Muscle of arm (tissue), 12 donors: ENCODE results near the gene ATP2C1. TPM values are rescaled to one million over a fixed set of nuclear protein-coding genes. Genes with fewer than 3 reads are reported as not detected.

Experiments used
- DNase-seq: peaks from one replicate; pipeline ENCODE4 v3.0.0-alpha.2; 2013
- polyA plus RNA-seq, 12 donors: library from polyadenylated mRNA; unstranded; fragments of 120-200 nt; gene quantifications; one replicate each; pipeline ENCODE4 v1.2.1, GENCODE V29; 2013; ENCODE audit not compliant: insufficient read length in 12 of 12

The ATP2C1 gene
- polyA plus RNA-seq, 12 donors: 44.5 to 92.9 (median 82.9) TPM; not detected in 1

GRCh38 chr3:130932979-130933378, 39.1 kb downstream of the ATP2C1 start:
- DNase-seq: no peak

- no peak for DNase-seq
These were observed 40.0 kb downstream of the ATP2C1 start for GRCh38 chr3:130933801-130934345.

GRCh38 chr3:130934442-130935089, 40.7 kb downstream of the ATP2C1 start:
- DNase-seq: no peak

- no peak for DNase-seq
These were observed 42.0 kb downstream of the ATP2C1 start for GRCh38 chr3:130935761-130936492.

GRCh38 chr3:130939753-130940152, 45.9 kb downstream of the ATP2C1 start:
- DNase-seq: no peak

GRCh38 chr3:130941793-130942192, 47.9 kb downstream of the ATP2C1 start:
- no peak for DNase-seq

GRCh38 chr3:130946882-130947281, 53.0 kb downstream of the ATP2C1 start:
- DNase-seq: no peak

- DNase-seq: no peak
These were observed 54.3 kb downstream of the ATP2C1 start for GRCh38 chr3:130948001-130948773.

GRCh38 chr3:130948929-130949328, 55.0 kb downstream of the ATP2C1 start:
- DNase-seq: no peak

GRCh38 chr3:130950124-130950523, 56.2 kb downstream of the ATP2C1 start:
- DNase-seq: no peak

GRCh38 chr3:130950641-130951040, 56.8 kb downstream of the ATP2C1 start:
- DNase-seq: no peak

GRCh38 chr3:130955481-130955880, 61.6 kb downstream of the ATP2C1 start:
- DNase-seq: no peak

GRCh38 chr3:130956281-130956680, 62.4 kb downstream of the ATP2C1 start:
- DNase-seq: no peak

GRCh38 chr3:130956721-130957120, 62.8 kb downstream of the ATP2C1 start:
- DNase-seq: no peak

- DNase-seq: no peak
These were observed 66.4 kb downstream of the ATP2C1 start for GRCh38 chr3:130960139-130960795.

- no peak for DNase-seq
These were observed 67.6 kb downstream of the ATP2C1 start for GRCh38 chr3:130961458-130961857.

- DNase-seq: no peak
These were observed 69.6 kb downstream of the ATP2C1 start for GRCh38 chr3:130963444-130963843.

- DNase-seq: no peak
These were observed 70.0 kb downstream of the ATP2C1 start for GRCh38 chr3:130963878-130964277.

GRCh38 chr3:130967281-130967680, 73.4 kb downstream of the ATP2C1 start:
- no peak for DNase-seq

GRCh38 chr3:130968221-130968620, 74.3 kb downstream of the ATP2C1 start:
- DNase-seq: no peak

GRCh38 chr3:130969621-130970020, 75.7 kb downstream of the ATP2C1 start:
- no peak for DNase-seq

- DNase-seq: no peak
These were observed 77.3 kb downstream of the ATP2C1 start for GRCh38 chr3:130971208-130971607.
